Left lung (tissue), 10 donors: ENCODE measurements around the gene ADSS1. TPM values are rescaled to one million over a fixed set of nuclear protein-coding genes. Genes with fewer than 3 reads are reported as not detected.

Experiments used
- ATAC-seq: fragments of 200-7000 bp; cut with Tn5 transposase; one replicate; pipeline ENCODE4 v1.9.1; 2020; ENCODE audit warnings: moderate library complexity
- DNase-seq, 4 donors: peaks; one replicate each; pipeline ENCODE4 v3.0.0-alpha.2; 2013 to 2020
- H3K27ac ChIP-seq, 2 donors: fragments of 200-600 bp; sonication (generic) in 1 of 2; one replicate each; pipeline versions ENCODE4 v1.5.0 to v1.8.0; 2020 to 2021
- H3K27me3 ChIP-seq, 2 donors: fragments of 200-600 bp; sonication (generic) in 1 of 2; one replicate each; pipeline versions ENCODE4 v1.5.0 to v1.8.0; 2020 to 2021
- H3K36me3 ChIP-seq, 2 donors: fragments of 200-600 bp; sonication (generic) in 1 of 2; one replicate each; pipeline versions ENCODE4 v1.5.0 to v1.8.0; 2020 to 2021
- H3K4me1 ChIP-seq, 2 donors: fragments of 200-600 bp; one replicate each; pipeline ENCODE4 v1.8.0; 2021
- H3K4me3 ChIP-seq, 2 donors: fragments of 200-600 bp; sonication (generic) in 1 of 2; one replicate each; pipeline versions ENCODE4 v1.5.0 to v1.8.0; 2020 to 2021; ENCODE audit warnings: mild to moderate bottlenecking in 1 of 2
- H3K9me3 ChIP-seq, 2 donors: fragments of 200-600 bp; sonication (generic) in 1 of 2; one replicate each; pipeline versions ENCODE4 v1.5.0 to v1.8.0; 2020 to 2021
- intact Hi-C, 2 donors: fragments of 100-400 bp; cut with DNase I; formaldehyde crosslinking; loops; one replicate each; pipeline versions ENCODE4 v1.11.2 to v1.14.2; 2022
- polyA plus RNA-seq, 6 donors: library from polyadenylated mRNA; unstranded; fragments of 120-200 nt; gene quantifications; one replicate each; pipeline ENCODE4 v1.2.1, GENCODE V29; 2013; ENCODE audit not compliant: insufficient read length in 6 of 6
- total RNA-seq, 2 donors: library from RNA; stranded (reverse); fragmentation: NEBNext Ultra II Directional; extraction: Animal tissue kit (Norgen Biotek cat#: 25700); gene quantifications; one replicate each; pipeline ENCODE4 v1.2.1, GENCODE V29; 2021
- TF ChIP-seq, protein P1 (sequence below), 2 donors: fragments of 200-600 bp; sonication (generic) in 1 of 2; IDR thresholded peaks; one replicate each; pipeline versions ENCODE4 v1.5.0 to v1.8.0; 2021; ENCODE audit warnings: antibody characterized with exemption in 2 of 2
- donor health status: DM: no; HTN: yes; CAD: no.
- donor health status: DM: no; HTN: no; CAD: no.

The ADSS1 gene
- total and polyA plus RNA-seq, 8 donors: 5.2 to 16.6 (median 11.2) TPM

DNA sequence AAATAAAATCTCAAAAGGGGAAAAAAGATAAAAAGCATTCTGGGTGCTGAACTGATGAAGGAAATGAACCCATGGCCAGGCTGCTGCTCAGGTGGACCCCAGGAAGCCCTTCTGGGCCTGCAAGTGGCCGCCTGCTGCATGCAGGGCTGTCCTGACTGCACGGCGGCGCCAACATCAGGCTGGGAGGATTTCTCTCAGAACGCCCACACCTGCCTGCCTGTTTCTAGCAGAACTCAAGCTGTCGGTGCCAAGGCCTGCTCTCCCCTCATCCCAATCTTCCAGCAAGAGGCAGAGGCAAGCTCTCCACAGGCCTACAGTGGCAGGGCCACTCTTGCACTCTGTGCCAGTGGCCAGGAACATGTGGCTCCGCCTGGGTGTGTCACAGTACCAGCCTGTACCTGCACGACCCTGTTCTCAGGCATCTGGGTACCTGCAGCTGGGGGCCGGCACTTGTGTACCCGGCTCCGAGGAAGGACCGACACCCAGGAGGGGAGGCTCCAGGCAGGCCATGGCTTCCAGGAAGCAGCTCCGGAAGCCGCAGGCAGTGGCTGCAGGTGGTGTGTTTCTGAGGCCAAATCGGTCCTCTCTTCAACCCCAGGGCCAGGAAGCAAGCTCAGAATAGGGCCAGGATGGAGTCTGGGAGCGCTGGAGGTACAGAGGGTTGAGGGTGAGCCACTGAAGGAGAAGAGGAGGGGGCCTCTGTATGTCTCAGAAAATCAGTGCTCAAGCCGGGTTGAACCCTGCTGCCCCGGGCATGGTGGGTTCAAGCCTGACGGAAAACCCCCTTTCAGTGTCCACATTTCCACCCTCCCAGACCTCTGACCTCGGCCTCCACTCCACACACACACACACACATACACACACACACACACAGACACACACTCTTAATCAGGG is 37.2 kb upstream of the ADSS1 start:
- Histone ChIP-seq H3K27me3 (peaks cover 0 to 25% of the 10 kb centered on the region in 2 donors), H3K4me3 (no peak overlapping the region), H3K27ac (no peak overlapping the region), H3K4me1 (peaks cover 33 to 61% of the 10 kb centered on the region in 2 donors), H3K9me3 (no peaks in the 10 kb centered on the region), H3K36me3 (no peaks in the 10 kb centered on the region)
- DNase-seq (peak in 1 of 4 donors; percentile 63), ATAC-seq (no peak)
- TF ChIP-seq, protein P1, sequence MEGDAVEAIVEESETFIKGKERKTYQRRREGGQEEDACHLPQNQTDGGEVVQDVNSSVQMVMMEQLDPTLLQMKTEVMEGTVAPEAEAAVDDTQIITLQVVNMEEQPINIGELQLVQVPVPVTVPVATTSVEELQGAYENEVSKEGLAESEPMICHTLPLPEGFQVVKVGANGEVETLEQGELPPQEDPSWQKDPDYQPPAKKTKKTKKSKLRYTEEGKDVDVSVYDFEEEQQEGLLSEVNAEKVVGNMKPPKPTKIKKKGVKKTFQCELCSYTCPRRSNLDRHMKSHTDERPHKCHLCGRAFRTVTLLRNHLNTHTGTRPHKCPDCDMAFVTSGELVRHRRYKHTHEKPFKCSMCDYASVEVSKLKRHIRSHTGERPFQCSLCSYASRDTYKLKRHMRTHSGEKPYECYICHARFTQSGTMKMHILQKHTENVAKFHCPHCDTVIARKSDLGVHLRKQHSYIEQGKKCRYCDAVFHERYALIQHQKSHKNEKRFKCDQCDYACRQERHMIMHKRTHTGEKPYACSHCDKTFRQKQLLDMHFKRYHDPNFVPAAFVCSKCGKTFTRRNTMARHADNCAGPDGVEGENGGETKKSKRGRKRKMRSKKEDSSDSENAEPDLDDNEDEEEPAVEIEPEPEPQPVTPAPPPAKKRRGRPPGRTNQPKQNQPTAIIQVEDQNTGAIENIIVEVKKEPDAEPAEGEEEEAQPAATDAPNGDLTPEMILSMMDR (IDR thresholded peaks at IDR 0.05): no peak
- intact Hi-C loops: no loop called here

DNA sequence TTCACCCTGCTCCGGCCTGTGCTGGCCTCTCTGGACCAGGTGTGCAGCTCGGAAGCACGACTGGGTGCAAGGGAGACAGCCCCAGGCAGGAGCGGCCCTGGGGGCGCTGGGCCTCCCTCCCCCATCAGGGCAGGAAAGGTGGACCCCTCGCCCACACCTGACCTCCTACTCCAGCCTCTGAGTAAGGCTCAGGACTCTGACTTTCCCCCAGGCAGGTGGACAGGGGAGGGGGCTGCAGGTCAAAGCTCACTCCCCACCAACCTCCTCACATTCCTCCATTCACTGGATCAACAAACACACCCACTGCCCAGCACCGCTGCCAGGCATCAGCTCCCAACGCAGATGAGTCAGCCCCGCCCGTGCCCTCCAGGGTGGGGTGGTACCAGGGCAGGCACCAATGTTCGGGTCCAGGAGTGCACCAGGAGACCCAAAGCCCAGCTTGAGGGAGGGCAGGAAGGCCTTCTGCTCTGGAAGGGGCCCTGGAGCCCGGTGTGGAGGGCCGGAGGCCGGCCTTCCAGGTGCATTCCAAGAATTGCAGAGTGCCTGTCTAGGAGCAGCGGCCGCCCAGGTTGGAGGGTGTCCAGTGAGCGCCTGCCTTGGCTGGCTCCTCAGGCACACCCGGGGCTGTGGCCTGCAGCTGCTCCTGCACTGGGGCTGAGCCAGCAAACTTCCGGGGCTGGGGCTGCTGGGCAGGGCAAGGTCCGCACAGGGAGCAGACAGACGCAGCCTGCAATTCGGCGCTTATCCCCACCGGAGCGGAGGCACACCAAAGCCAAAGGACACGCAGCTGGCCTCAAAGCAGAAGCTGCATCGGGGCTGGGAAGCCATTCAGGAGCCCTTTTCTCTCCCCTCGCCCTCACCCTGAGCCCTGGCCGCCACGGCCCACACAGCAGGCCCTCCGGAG is 36.2 kb upstream of the ADSS1 start:
- H3K4me3 ChIP-seq: peak overlapping the region in 1 of 2 donors; percentile 92
- ATAC-seq (peak; percentile 81), DNase-seq (peak in 3 of 4 donors; percentile 64 to 93 (median 89))
- H3K36me3 ChIP-seq: peaks cover 0 to 10% of the 10 kb centered on the region in 2 donors
- intact Hi-C loops: no loop called here
- peaks cover 0 to 25% of the 10 kb centered on the region in 2 donors for H3K27me3 ChIP-seq
- H3K4me1 ChIP-seq: peaks cover 24 to 61% of the 10 kb centered on the region in 2 donors
- no peaks in the 10 kb centered on the region for H3K9me3 ChIP-seq
- H3K27ac ChIP-seq: peak overlapping the region; percentile 74 to 80
- TF ChIP-seq, protein P1 (IDR thresholded peaks at IDR 0.05): no peak

DNA sequence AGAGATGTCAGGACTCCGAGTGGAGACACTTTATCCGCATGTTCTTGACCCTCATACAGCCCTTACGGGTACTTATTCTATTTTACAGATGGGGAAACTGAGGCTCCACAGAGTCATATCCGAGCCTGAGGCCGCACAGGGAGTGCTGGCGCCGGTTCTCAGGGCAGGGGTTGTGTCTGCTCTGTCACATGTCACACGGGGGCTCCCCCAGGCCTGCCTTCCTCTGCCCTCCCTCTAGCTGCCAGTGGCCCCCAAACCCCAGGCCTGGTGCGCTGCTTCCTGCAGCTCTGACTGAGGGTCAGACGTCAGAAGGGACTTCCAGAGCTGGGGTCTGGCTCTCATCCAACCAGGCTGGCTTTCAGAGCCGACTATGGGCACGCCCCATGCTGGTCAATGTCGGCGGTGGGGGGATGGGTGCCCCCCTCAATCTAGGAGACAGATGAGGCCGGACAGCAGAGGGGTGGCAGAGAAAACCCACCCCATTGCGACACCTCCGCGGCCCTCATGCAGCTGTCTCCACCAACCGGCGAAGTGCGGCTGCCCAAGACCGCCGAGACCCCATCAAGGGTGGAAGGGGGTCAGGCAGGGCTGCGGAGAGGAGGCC is 35.4 kb upstream of the ADSS1 start:
- peak; percentile 8 for ATAC-seq
- Histone ChIP-seq H3K27me3 (peaks cover 0 to 25% of the 10 kb centered on the region in 2 donors), H3K36me3 (peaks cover 0 to 10% of the 10 kb centered on the region in 2 donors), H3K4me3 (peak overlapping the region; percentile 92 to 94), H3K4me1 (peaks cover 24 to 68% of the 10 kb centered on the region in 2 donors), H3K27ac (peak overlapping the region; percentile 74 to 80), H3K9me3 (no peaks in the 10 kb centered on the region)
- TF ChIP-seq, protein P1 (IDR thresholded peaks at IDR 0.05): no peak
- peak in 2 of 4 donors; percentile 67 to 76 for DNase-seq
- intact Hi-C loops: no loop called here

DNA sequence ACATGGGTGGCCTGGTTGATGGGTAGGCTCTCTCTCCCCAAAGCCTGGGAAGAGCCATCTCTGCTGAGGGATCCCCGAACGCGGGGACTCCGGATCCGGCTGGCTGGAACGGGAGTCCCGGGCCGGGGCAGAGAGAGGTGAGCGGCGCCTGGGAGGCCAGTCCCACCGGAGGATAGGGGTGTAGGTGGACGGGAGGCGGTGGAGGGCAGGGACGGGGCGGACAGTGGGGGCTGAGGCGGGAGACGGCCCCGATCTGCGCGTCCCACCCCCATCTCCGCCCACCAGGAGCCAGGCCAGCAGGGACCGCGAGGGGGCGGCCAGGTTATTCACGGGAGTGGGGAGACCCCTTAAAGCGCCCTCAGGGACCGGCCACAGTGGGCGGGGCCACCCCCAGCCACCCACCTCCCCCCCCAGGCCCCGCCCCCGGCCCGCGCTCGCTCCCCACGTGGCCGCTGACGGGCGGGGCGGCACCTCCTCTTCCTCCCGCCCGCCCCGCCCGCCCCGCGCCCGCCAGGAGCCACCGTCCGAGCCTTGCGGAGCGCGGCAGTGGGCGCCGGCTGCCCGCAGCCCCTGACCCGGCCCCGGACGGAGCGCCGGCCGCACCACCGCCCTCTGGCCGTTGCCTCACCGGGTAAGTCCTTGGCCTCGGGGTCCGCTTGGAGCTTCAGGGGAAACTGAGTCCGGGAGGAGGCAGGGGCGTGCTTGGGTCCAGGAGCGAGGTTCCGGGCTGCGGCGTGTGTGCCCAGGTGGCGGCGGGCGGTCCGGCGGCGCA is 34.7 kb upstream of the ADSS1 start, which contains the start of gene INF2:
Gene INF2, plus strand, starts transcription at position 510 of the 772 bp plus-strand sequence. CDS start 11,748 bp downstream, outside the sequence.
- Histone ChIP-seq H3K4me1 (peaks cover 27 to 73% of the 10 kb centered on the region in 2 donors), H3K9me3 (no peaks in the 10 kb centered on the region), H3K36me3 (peaks cover 0 to 10% of the 10 kb centered on the region in 2 donors), H3K4me3 (peak within 1 kb of the TSS; percentile 92 to 94), H3K27me3 (peaks cover 0 to 25% of the 10 kb centered on the region in 2 donors), H3K27ac (peak within 1 kb of the TSS; percentile 74 to 80)
- DNase-seq: peak in 3 of 4 donors; percentile 71 to 86 (median 76)
- TF ChIP-seq, protein P1 (IDR thresholded peaks at IDR 0.05): no peak
- intact Hi-C loops: no loop called here
- peak; percentile 76 for ATAC-seq
